K562 (cell line): ENCODE data around the gene LRFN2. TPM values are rescaled to one million over a fixed set of nuclear protein-coding genes. Genes with fewer than 3 reads are reported as not detected.

Source experiments
- ATAC-seq: fragments of 200-7000 bp; cut with Tn5 transposase; 3 replicates; pipeline ENCODE4 v1.9.1; 2020; ENCODE audit warnings: moderate library complexity
- BruUV-seq: library from RNA; stranded (reverse); fragments of 400-500 nt; replicated peaks from 2 replicates; lab custom pipeline; 2021; lab: Mats Ljungman, UMichigan
- CTCF ChIA-PET: fragments of 300-600 bp; formaldehyde crosslinking; extraction: SDS; loops from one replicate; lab custom pipeline; 2021; ENCODE audit warnings: low intra/inter-chr PET ratio; lab: Yijun Ruan, JAX
- POLR2A ChIA-PET: fragments of 300-600, 350-650 bp; sonication (Branson Sonifier 250); formaldehyde crosslinking; extraction: SDS; loops from one replicate; lab custom pipeline; 2021; ENCODE audit warnings: antibody characterized with exemption, inconsistent platforms; lab: Yijun Ruan, JAX
- DNase-seq, 4 experiments: peaks; one replicate each; pipeline versions ENCODE4 v3.0.0 to v3.0.0-alpha.2; 2011 to 2018; ENCODE audit warnings: low spot score in 3 of 4, mixed read lengths in 3 of 4; ENCODE audit errors: extremely low read depth in 1 of 4
- FAIRE-seq: peaks from 2 replicates; lab custom pipeline; 2011; peaks lifted over from hg19 to GRCh38; lab: Jason Lieb, UNC
- H2AFZ ChIP-seq: 2 replicates; pipeline ENCODE4 v1.6.0; 2011; ENCODE audit warnings: low read depth, low read length, control low read depth, inconsistent platforms
- H3K27ac ChIP-seq: fragments of 200-600 bp; 3 replicates; pipeline ENCODE4 v1.8.0; 2011; ENCODE audit warnings: low read depth, mild to moderate bottlenecking, control low read depth, inconsistent platforms, low read length, moderate library complexity, mixed read lengths; ENCODE audit errors: extremely low read depth
- H3K27me3 ChIP-seq, 2 experiments: fragments of 300-600 bp in 1 of 2; 2 replicates in 1 of 2; 3 replicates in 1 of 2; pipeline versions ENCODE4 v1.6.0 to v1.8.0; 2011; ENCODE audit warnings: inconsistent platforms in 2 of 2, low read length in 2 of 2, mild to moderate bottlenecking in 1 of 2, mixed read lengths in 1 of 2, moderate library complexity in 1 of 2; ENCODE audit not compliant: control insufficient read depth in 2 of 2, insufficient read depth in 2 of 2
- H3K36me3 ChIP-seq: fragments of 300-600 bp; 3 replicates; pipeline ENCODE4 v1.8.0; 2011; ENCODE audit warnings: mild to moderate bottlenecking, low read length, inconsistent platforms; ENCODE audit not compliant: control insufficient read depth, insufficient read depth
- H3K4me1 ChIP-seq, 2 experiments: fragments of 200-600 bp in 1 of 2; replicated peaks in 1 of 2; 2 replicates in 1 of 2; 3 replicates in 1 of 2; pipeline versions ENCODE4 v1.5.1 to v1.8.0; 2011; ENCODE audit warnings: inconsistent platforms in 2 of 2, low read length in 2 of 2, mild to moderate bottlenecking in 1 of 2, mixed read lengths in 1 of 2, moderate library complexity in 1 of 2; ENCODE audit not compliant: control insufficient read depth in 2 of 2, insufficient read depth in 2 of 2
- H3K4me2 ChIP-seq: 2 replicates; pipeline ENCODE4 v1.6.1; 2011; ENCODE audit warnings: low read length, control low read depth, inconsistent platforms, mixed read lengths; ENCODE audit not compliant: insufficient read depth
- H3K4me3 ChIP-seq: fragments of 200-600 bp; sonication (generic), shearing (Covaris generic); 2 replicates; pipeline ENCODE4 v1.5.1; 2016; ENCODE audit warnings: control low read depth, inconsistent platforms
- H3K79me2 ChIP-seq: fragments of 200-600 bp; 3 replicates; pipeline ENCODE4 v1.8.0; 2011; ENCODE audit warnings: low read length, inconsistent platforms; ENCODE audit not compliant: control insufficient read depth, insufficient read depth
- H3K9ac ChIP-seq, 2 experiments: 2 replicates each; pipeline versions ENCODE4 v1.6.0 to v1.6.1; 2011; ENCODE audit warnings: low read depth in 2 of 2, low read length in 2 of 2, control low read depth in 1 of 2, inconsistent platforms in 1 of 2, mild to moderate bottlenecking in 1 of 2, mixed read lengths in 1 of 2; ENCODE audit not compliant: insufficient read depth in 1 of 2
- H3K9me1 ChIP-seq: one replicate; pipeline ENCODE4 v1.6.0; 2011; ENCODE audit warnings: inconsistent platforms, mild to moderate bottlenecking, low read length, moderate library complexity; ENCODE audit not compliant: control insufficient read depth, insufficient read depth
- H3K9me3 ChIP-seq: replicated peaks from 2 replicates; pipeline ENCODE4 v1.5.1; 2011; ENCODE audit warnings: low read depth, low read length, inconsistent platforms; ENCODE audit not compliant: control insufficient read depth, insufficient read depth
- H4K20me1 ChIP-seq: replicated peaks from 2 replicates; pipeline ENCODE4 v1.6.1; 2011; ENCODE audit warnings: low read length, inconsistent platforms, mixed read lengths; ENCODE audit not compliant: control insufficient read depth, insufficient read depth
- HDAC8 ChIP-seq: fragments of 450-650 bp; IDR thresholded peaks from 2 replicates; pipeline ENCODE4 v1.6.1; 2016; ENCODE audit warnings: mild to moderate bottlenecking, missing genetic modification characterization, moderate library complexity, missing compliant biosample characterization
- KLF6 ChIP-seq: fragments of 250-450 bp; sonication (Bioruptor Pico); IDR thresholded peaks from 2 replicates; pipeline ENCODE4 v1.4.0; 2020; ENCODE audit warnings: mild to moderate bottlenecking, moderate library complexity, borderline replicate concordance
- LARP7 ChIP-seq: fragments of 450-650 bp; IDR thresholded peaks from 2 replicates; pipeline ENCODE4 v1.6.1; 2016
- MIER1 ChIP-seq: fragments of 450-650 bp; IDR thresholded peaks from 2 replicates; pipeline ENCODE4 v1.6.1; 2016; ENCODE audit warnings: antibody characterized with exemption, mild to moderate bottlenecking, low read depth
- MXI1 ChIP-seq: IDR thresholded peaks from 2 replicates; pipeline ENCODE4 v1.6.1; 2011; ENCODE audit warnings: low read depth, mild to moderate bottlenecking, improper control_type of control experiment, low read length
- RBM17 ChIP-seq: fragments of 200-400 bp; formaldehyde crosslinking; IDR thresholded peaks from 2 replicates; pipeline ENCODE4 v1.6.1; 2017; ENCODE audit warnings: low read depth, mild to moderate bottlenecking, low read length, borderline replicate concordance
- SP1 ChIP-seq: sonication (generic); formaldehyde crosslinking; IDR thresholded peaks from 2 replicates; pipeline ENCODE4 v1.8.1; 2022; ENCODE audit warnings: mild to moderate bottlenecking, missing genetic modification reagents
- ZNF12 ChIP-seq: sonication (generic); formaldehyde crosslinking; IDR thresholded peaks from 2 replicates; pipeline ENCODE4 v1.4.0; 2020; ENCODE audit warnings: mild to moderate bottlenecking, missing genetic modification reagents
- ZNF212 ChIP-seq: fragments of 450-650 bp; formaldehyde crosslinking; IDR thresholded peaks from 2 replicates; pipeline ENCODE4 v1.4.0; 2020; ENCODE audit warnings: mild to moderate bottlenecking
- ZNF239 ChIP-seq: fragments of 250-450 bp; sonication (Bioruptor Pico); IDR thresholded peaks from 2 replicates; pipeline ENCODE4 v1.4.0; 2020; ENCODE audit warnings: mild to moderate bottlenecking
- ZNF699 ChIP-seq: fragments of 250-450 bp; sonication (Bioruptor Pico); IDR thresholded peaks from 2 replicates; pipeline ENCODE4 v1.8.0; 2021; ENCODE audit warnings: mild to moderate bottlenecking, moderate library complexity; ENCODE audit not compliant: insufficient replicate concordance
- WGBS: fragments of 100-300 bp; shearing (Covaris generic); methylation state at CpG from one replicate; pipeline ENCODE4 v1.1.6; 2016; ENCODE audit warnings: low coverage, mixed read lengths; ENCODE audit not compliant: insufficient coverage; ENCODE audit errors: missing lambda C conversion rate; 5-methylcytosine and 5-hydroxymethylcytosine counted together
- in situ Hi-C: fragments of 300-500 bp; cut with MboI; formaldehyde crosslinking; loops from 4 replicates; pipeline ENCODE4 v1.15.0; 2018; ENCODE audit warnings: inconsistent platforms, mixed read lengths
- intact Hi-C: fragments of 100-400 bp; cut with micrococcal nuclease; formaldehyde crosslinking; loops from 2 replicates; pipeline ENCODE4 v1.14.2; 2022
- polyA plus RNA-seq, 8 experiments: library from polyadenylated mRNA; depleted of rRNA in 4 of 8; stranded (reverse) in 5 of 8; unstranded in 3 of 8; fragments of >200 nt; fragmentation: Nextera tagmentation in 2 of 8; fragmentation: Illumina TruSeq in 1 of 8; extraction: Ambion mirVana in 2 of 8; extraction: Trizol in 1 of 8; gene quantifications; 2 replicates each; pipeline versions ENCODE4 v1.2.1 to v1.2.3, GENCODE V29; 2011 to 2014; ENCODE audit warnings: inconsistent platforms in 1 of 8, missing spikeins in 1 of 8
- total RNA-seq, 7 experiments: library from RNA; depleted of rRNA in 6 of 7; stranded (reverse); fragments of >200 nt in 6 of 7; fragmentation: Illumina TruSeq in 2 of 7; extraction: Trizol in 2 of 7; gene quantifications; 2 replicates each; pipeline versions ENCODE4 v1.2.1 to v1.2.3, GENCODE V29; 2011 to 2021; ENCODE audit warnings: low replicate concordance in 1 of 7

Gene LRFN2
- total and polyA plus RNA-seq, 9 of the 15 experiments (the other 6 are each of a cell fraction or from before 2014, with no cell fraction given) = not detected

- 1% methylated on average over 11 of the region's 11 CpGs for WGBS
- peaks cover 10% of the 10 kb centered on the region for H4K20me1 ChIP-seq
- intact Hi-C loops = no loop called here
- TF ChIP-seq MIER1 = no peak
- no peak for TF ChIP-seq ZNF12 (CRISPR knock-in tag)
- TF ChIP-seq LARP7 = no peak
- no peak for TF ChIP-seq RBM17
- FAIRE-seq (no peak), ATAC-seq (no peak), DNase-seq (no peak)
- H3K4me1 ChIP-seq = no peaks in the 10 kb centered on the region
- no TSS peak for BruUV-seq
- H3K27ac ChIP-seq = no peak overlapping the region
- no peak overlapping the region for H3K4me2 ChIP-seq
- H3K79me2 ChIP-seq = no peaks in the 10 kb centered on the region
- no peak overlapping the region for H3K9ac ChIP-seq
- H3K4me3 ChIP-seq = no peak overlapping the region
- no peaks in the 10 kb centered on the region for H3K9me1 ChIP-seq
- ChIA-PET POLR2A (no interaction called here), CTCF (no interaction called here)
- H3K36me3 ChIP-seq = no peaks in the 10 kb centered on the region
- in situ Hi-C loops = no loop called here
- H2AFZ ChIP-seq = no peak overlapping the region
- no peaks in the 10 kb centered on the region for H3K9me3 ChIP-seq
- H3K27me3 ChIP-seq = peaks cover 3 to 22% of the 10 kb centered on the region in 2 experiments; a peak in 3 of 5 replicates
Observed at GRCh38 chr6:40509716-40510260, 77.4 kb downstream of the LRFN2 start.

- intact Hi-C loops = no loop called here
- H4K20me1 ChIP-seq = peaks cover 16% of the 10 kb centered on the region
- no peak overlapping the region for H3K4me3 ChIP-seq
- no peaks in the 10 kb centered on the region for H3K79me2 ChIP-seq
- ChIA-PET CTCF (no interaction called here), POLR2A (no interaction called here)
- peaks cover 7 to 27% of the 10 kb centered on the region in 2 experiments; a peak in 3 of 5 replicates for H3K27me3 ChIP-seq
- FAIRE-seq (no peak), ATAC-seq (no peak), DNase-seq (no peak)
- no peaks in the 10 kb centered on the region for H3K9me1 ChIP-seq
- no peak overlapping the region for H3K27ac ChIP-seq
- no peaks in the 10 kb centered on the region for H3K4me1 ChIP-seq
- H2AFZ ChIP-seq = no peak overlapping the region
- no TSS peak for BruUV-seq
- 0% methylated on average over 1 of the region's 1 CpG for WGBS
- in situ Hi-C loops = no loop called here
- no peak overlapping the region for H3K4me2 ChIP-seq
- H3K9me3 ChIP-seq = no peaks in the 10 kb centered on the region
- H3K9ac ChIP-seq = no peak overlapping the region
- H3K36me3 ChIP-seq = no peaks in the 10 kb centered on the region
- TF ChIP-seq MXI1 (no peak), ZNF699 (CRISPR knock-in tag) (no peak), ZNF212 (no peak), ZNF239 (CRISPR knock-in tag) (no peak), SP1 (CRISPR knock-in tag) (no peak), HDAC8 (tag) (no peak), KLF6 (CRISPR knock-in tag) (no peak)
Observed at GRCh38 chr6:40509086-40509485, 78.1 kb downstream of the LRFN2 start.
